KBM-7 (cell line): ENCODE measurements around the gene MTERF2.
A peak's percentile ranks its signal among the peaks of the same experiment; 100 is the strongest.

Source experiments
- DNase-seq: peaks from one replicate; pipeline ENCODE4 v3.0.0-alpha.2; 2015
- in situ Hi-C: fragments of 300-500 bp; cut with MboI; formaldehyde crosslinking; loops from 2 replicates; pipeline ENCODE4 v1.14.3; 2020; ENCODE audit warnings: low sequenced_read_pairs, low pct_unique_long_range_greater_than_20kb, mixed read lengths

Gene MTERF2

DNA sequence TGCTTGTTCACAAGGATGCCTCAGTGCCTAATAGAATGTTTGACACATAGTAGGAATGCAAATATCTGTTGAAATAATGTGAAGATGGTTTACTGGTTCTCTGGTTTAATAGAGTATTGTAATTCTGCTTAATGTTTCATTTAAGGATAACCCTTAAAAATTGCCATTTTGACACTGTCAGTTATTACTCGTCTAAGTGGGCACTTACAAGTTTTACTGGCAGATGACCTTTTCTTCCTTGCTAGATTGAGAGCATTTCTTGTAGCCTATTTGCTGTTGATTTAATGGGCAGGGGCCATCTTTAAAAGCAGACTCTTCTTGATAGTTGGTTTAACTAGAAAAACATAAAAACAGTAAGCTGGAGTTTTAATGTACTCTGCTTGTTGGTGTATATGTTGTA is 29.4 kb downstream of the MTERF2 start:
- in situ Hi-C loops = no loop called here
- no peak for DNase-seq

GRCh38 chr12:106956048-106956578 is 30.8 kb downstream of the MTERF2 start:
- in situ Hi-C loops = no loop called here
- no peak for DNase-seq

DNA sequence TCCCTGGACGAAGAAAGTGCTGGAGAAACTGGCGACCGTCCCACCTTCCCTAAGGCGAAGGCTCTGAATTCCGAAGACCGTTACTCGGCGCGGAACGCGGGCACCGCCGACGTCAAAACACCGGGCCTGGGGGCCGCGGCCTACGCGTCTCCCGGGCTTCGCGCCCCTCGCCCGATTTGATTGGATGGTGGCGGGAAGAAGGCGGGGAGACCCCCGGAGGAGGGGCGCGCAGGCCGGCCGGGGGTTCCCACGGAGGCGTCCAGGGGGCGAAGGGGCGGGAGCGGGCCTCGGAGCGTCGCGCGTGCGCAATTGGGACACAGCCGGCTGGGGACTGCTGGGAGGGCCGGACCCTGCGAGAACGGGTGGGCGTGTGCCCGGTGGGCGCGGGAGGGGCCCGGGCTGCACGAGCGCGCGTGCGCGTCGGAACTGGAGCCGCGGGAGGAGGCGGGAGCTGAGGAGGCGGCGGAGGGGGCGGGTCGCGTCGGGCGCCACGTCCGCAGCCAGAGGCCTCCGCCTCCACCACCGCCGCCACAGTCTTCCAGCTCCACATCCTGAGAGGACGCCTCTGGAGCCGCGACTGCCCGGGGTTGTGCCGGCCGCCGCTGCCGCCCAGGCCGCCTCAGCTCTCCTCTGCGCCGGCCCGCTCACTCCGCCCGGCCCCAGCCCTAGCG is 31.4 kb downstream of the MTERF2 start, which contains the start of gene TMEM263:
TSS of gene TMEM263 (plus strand) at position 531 of the 671 bp plus-strand sequence. CDS start 11,210 bp downstream, outside the sequence.
- peak; percentile 90 for DNase-seq
- in situ Hi-C loops = no loop called here

- DNase-seq = no peak
- in situ Hi-C loops = no loop called here
Observed at GRCh38 chr12:106954462-106955376, 32.2 kb downstream of the MTERF2 start.

GRCh38 chr12:106953352-106954250 is 33.3 kb downstream of the MTERF2 start:
- DNase-seq = no peak
- in situ Hi-C loops = no loop called here

- in situ Hi-C loops = no loop called here
- no peak for DNase-seq
Observed at GRCh38 chr12:106950591-106950990, 36.4 kb downstream of the MTERF2 start.

- in situ Hi-C loops = no loop called here
- no peak for DNase-seq
Observed at GRCh38 chr12:106947461-106947860, 39.5 kb downstream of the MTERF2 start.

DNA sequence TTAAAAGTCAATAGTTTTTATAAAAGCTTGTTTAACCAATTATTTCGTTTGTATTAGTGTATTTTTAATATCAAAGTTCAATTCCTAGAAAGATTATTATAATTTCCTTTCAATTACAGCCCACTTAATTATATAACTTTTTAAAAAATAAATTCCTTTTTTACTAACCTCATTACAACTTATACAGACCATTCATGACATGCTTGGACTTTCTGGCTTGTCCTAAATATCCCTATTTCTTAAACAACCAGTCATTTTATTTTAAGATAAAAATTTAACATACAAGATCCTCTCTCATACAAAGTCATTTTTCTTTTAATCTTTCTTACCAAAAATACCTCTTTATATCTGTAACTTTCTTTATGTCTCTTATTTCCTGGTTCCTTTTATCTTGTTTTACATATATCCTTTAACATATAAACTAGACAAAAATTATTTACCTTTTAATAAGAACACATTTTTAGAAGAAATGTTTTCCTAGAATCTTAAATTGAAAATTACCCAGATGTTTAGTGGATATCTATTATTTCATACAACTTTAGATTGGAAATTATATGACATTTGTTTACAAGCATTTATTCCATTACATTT is 41.6 kb downstream of the MTERF2 start:
- DNase-seq = no peak
- in situ Hi-C loops = no loop called here

DNA sequence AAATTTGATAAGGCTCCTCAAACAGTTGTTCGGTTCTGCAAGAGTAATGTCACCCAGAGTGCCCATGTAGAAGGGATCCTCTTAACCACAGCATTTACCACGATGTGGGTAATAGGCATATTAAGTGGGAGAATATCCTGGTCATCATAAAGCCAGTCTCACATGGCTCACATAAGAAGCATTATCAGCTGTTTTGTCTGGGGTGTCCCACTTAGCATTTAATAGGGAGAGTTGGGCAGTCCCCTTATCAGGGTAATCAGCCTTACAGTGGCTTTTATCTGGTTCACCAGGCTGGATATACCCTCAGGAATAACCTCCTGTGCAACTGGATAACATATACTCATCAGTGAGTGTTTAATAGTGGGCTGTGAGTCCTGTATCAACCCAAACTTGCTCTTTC is 44.2 kb downstream of the MTERF2 start:
- in situ Hi-C loops = no loop called here
- no peak for DNase-seq

- in situ Hi-C loops = no loop called here
- DNase-seq = no peak
Observed at GRCh38 chr12:106941481-106942156, 45.3 kb downstream of the MTERF2 start.

GRCh38 chr12:106934277-106934676 is 52.7 kb downstream of the MTERF2 start:
- in situ Hi-C loops = no loop called here
- DNase-seq = no peak
